Measurements from ENCODE around the gene DUSP5.

DUSP5 gene

DNA sequence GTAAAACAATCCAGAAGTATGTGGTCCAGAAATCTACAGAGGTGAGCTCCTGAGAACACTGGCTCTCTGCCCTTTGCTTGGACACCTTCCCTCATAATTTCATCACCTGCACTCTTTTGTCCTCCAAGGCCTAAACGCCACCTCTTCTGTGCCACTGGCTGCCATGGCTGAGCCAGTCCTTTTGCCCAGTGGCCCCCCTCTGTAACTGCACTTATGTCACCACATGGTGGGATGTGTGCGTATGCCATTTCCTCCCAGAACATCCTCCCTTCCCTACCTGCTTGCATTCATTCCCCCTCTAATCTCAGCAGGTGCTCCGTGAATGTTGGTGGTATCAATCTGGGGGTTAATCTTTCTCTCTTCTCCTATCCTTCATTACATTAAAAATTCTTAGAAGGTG, 17.3 kb upstream of the DUSP5 start:
- no peak for DNase-seq (ENCODE audit: low spot score)

DNA sequence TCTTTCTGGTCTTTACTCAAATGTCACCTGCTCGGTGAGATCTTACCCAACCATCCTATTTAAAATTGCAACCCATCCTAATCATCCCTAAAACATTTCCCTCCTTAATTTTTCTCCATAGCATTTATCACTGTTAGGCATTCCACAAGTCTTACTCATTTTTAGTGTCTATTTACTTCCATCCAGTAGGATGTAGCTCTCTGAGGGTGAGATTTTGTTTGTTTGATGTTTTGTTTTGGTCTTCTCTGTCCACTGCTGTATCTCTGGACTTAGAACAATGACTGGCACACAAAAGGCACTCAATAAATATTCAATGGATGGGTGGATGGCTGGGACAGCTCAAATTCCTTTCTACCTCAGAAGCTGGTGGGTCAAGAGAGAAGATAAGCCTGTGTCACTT, 15.8 kb upstream of the DUSP5 start:
- DNase-seq (ENCODE audit: low spot score), result no peak

DNA sequence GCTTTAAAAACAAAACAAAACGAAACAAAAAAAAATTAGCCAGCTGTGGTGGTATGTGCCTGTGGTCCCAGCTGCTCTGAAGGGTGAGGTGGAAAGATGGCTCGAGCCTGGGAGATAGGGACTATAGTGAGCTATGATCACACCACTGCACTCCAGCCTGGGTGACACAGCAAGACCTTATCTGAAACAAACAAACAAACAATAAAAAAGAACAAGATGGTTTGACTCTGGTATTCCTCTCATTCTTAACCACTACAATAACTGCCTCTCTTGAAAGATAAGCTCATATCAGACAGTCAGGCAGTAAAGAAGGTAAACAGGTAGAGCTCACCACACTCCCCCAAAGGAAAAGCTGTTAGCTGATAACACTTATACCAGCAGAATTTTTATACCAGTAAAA, 14.1 kb upstream of the DUSP5 start:
- no peak for DNase-seq (ENCODE audit: low spot score)

DNA sequence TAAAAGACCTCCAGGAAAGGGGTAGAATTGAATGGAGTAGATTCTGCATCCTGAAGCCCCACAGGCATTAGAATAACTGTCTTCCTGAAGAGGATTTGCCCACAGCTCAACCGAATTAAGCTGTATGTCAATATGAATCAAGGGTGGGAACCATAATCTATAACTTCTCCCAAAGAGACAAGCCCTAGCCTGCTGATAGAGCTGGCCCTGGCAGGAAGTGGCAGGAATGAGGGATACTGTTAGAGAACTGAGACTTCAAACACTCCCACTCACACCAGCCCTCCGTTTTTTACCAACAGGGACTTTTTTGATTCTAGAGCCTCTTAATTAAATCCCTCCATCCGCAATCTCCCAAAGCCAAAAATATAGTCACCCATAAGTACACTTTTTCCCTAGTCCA, 12.2 kb upstream of the DUSP5 start:
- no peak for DNase-seq (ENCODE audit: low spot score)

DNA sequence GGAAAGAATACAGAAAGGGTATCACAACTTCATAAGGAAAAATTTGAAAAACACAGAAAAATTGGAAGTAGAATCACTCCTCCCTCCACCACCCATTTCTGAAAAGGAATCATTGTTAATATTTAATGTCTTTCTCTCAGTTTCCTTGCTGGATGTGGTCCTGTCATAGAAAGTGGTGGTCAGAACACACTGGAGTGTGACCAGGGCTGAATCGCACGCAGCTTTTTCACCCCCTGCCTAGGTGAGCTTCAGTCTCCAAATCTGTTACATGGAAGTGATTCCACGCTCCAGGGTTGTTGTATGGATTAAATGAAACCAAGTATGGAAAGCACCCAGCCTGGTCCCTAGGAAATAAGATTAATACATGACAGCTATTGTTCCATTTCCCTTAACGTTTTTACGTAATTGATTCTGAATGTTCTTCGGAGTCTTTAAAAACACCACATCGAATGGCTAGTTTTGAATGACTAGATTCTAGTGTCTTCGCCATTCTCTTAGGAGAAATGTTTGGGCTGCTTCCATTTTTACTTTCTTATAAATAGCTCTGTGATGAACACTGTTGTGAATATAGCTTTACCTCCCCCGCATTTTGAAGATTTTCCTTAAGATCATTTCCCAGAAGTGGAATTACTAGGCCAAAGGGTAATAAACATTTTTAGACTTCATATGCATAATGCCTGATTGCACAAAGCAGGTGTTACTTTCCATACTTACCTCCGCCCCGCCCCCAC, 10.9 kb upstream of the DUSP5 start:
- DNase-seq (ENCODE audit: low spot score), result no peak

DNA sequence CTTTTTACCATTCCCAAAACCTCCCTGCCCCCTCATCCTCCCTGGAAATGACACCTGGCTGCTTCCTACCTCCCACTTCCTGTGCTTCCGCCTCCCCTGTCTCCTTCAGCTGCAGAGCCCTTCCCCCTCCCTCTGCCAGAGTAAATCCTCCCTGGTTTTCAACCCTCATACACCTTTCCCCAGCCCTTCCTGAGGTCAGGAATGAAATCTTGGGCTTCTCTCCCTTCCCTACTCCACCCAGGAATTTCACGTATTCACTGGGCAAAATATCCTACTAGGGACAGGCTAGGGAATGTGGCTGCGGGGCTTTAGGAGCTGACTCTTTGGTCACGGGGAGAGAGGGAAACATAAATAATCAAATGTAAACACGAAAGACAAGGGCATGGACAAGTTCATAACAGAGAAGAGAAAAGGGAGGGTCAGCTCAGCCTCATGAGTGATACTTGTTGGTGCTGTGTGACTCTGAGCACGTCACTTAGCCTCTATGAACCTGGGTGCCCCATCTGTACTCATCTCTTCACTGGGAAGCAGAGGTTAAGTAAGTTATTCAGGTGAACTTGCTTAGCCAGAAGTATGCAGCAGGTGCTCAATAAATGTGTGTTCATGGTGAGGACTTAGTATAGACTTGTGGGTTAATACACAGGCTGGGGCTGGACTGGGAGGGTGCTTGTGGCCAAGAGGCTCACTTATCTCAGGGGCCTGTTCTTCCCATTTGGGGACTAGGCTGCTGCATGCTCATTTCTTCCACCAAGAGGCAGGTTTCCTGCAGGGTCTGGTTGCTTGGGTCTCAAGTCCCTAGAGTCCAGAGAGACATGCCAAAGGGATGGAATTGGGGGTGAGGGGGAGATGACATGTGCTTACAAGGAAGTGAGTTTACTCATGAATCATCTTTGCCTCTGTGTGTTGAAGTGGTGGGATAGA, 10.0 kb upstream of the DUSP5 start:
- no peak for DNase-seq (ENCODE audit: low spot score)

DNA sequence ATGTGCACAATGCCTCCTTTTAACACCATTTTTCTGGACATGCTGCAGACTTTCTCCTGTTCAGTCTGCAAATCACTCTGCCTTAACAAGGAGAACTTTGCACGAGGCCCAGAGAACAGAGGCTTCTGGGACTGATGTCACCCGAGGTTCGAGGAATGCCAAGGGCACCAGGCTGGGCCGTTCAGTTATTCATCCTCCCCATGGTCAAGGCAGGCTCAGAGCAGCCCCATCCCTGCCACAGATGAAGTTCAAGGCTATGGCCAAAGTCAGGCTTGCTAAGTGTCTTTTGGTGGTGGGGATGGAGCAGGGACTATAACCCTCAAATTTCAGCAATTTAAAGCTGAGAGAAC, 9.4 kb upstream of the DUSP5 start:
- DNase-seq (ENCODE audit: low spot score), result no peak

DNA sequence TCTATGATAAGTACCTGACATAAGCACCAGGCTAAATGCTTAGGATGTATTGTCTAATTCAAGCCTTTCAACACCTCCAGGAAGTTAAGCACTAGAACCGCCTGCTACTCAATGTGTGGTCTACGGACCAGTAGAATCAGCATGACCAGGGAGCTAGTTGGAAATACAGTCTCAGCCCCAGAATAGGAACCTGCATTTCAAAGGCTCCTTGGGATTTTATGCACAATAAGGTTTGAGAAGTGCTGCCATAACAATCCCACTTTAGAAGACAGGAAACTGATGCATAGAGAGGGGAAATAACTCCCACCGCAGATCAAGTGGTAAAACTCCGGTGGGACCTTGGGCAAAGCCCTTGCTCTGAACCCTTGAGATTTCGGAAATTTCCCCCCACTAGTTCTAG, 8.8 kb upstream of the DUSP5 start:
- no peak for DNase-seq (ENCODE audit: low spot score)

DNA sequence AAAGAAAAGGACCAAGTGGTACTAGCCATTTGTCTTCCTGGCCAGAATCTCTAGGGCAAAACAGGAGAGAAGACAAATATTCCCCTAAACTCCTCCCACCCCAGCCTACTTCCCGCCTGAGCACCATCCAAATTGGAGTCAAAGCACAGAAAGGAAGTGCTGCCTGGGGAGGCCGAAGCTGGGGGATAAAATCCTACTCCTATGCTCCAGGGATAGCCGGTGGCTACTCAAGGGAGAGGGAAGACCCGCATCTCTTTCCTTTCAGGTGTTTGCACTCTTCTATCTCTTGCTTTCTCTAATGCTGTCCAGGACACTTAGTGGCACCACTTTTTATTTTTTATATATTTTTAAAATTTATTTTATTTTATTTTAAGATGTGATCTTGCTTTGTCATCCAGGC, 7.1 kb upstream of the DUSP5 start:
- DNase-seq (ENCODE audit: low spot score), result no peak

DNA sequence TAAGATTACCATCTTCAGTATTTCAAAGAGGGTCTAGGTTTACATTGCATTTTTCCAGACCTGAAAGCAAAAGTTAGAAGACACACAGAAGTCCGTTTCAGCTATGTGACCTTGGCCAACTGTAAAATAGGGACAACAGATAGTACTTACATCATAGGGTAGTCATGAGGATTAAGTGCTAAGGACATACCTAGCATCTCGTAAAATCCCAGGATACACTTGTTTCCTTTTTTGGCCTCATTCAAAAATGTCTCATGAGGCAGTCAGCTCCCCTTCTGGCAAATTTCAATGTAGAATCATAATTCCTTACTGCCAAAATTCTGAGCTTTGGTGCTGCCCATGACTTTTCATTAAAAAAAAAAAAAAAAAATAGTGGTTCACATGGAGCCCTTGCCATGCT, 6.4 kb upstream of the DUSP5 start:
- DNase-seq (ENCODE audit: low spot score), result no peak

DNA sequence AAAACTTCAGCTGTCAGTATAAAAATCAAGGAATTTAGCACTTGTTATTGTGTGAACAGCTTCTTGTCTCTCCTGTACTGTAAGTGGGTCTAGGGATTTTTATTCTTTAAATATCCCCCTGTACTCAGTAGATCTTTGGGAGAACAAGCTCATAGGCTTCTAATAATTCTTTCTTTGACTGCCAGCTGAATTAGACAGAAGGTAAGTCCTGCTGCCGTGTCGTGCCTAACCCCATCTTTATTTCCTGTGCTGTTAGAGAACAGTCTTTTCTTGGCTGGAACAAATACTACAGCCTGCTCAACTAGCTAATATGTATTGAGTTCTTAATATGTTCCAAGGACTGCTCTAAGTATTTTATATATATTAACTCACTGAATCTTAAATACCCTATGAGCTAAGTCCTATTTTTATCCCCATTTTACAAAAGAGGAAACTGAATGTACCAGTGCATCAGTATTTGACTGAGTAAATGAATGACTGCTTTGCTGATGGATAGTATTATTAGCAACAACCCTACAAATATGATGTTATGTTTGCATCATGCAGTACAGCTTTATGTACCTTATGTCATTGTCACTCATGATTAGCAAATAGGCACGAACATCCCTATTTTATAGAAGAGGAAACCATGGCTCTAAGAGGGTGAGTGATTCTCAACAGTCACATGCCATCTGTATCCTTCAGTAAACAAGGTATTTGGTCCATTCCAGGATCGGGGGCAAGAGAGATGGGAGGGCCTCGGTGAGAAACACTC, 5.5 kb upstream of the DUSP5 start:
- DNase-seq (ENCODE audit: low spot score), result no peak

DNA sequence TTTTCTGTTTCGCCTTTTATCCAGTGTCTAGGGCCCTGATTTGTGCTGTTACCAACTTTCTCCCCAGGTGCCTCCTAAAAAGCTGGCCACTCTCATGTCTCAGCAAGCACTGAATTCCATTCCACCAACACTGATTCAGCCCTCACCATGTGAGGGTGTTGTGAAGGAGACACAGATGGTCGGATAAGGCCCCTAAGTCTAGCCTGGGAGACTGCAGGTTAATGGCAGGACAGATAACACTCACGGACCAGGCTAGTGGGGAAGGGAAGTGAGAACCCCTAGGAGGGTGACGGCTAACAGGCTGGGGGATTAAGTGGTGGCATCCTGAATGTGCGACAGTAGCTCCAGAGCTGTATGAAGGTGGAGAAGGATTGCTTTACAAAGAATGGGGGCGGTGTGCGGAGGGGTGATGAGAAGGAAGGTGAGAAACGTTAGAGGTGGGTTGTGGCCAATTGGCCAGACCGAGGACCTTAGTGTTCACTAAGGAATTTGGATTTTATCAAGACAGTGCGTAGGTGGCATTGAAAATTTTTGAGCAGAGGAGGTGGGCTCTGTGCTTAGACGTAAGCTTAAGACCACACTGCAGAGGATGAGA, 3.8 kb upstream of the DUSP5 start:
- no peak for DNase-seq (ENCODE audit: low spot score)

DNA sequence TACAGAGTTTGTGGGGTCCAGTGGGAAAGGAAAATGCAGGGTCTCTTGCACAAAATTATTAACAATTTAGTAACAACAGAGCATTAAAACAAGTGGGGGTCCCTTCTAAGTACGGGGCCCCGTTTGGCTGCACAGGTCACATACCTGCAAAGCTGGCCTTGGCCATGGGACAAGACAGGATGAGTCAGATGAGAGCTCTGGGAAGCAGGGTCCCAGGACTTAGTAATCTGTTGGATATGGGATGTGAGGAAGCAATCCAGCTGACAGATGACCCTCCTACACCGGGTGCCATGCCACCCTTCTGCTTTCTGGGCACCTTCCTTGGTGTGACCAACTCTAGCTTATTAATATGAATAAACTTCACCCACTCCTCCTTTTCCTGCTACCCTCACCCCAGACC, 3.2 kb upstream of the DUSP5 start:
- DNase-seq (ENCODE audit: low spot score), result no peak

DNA sequence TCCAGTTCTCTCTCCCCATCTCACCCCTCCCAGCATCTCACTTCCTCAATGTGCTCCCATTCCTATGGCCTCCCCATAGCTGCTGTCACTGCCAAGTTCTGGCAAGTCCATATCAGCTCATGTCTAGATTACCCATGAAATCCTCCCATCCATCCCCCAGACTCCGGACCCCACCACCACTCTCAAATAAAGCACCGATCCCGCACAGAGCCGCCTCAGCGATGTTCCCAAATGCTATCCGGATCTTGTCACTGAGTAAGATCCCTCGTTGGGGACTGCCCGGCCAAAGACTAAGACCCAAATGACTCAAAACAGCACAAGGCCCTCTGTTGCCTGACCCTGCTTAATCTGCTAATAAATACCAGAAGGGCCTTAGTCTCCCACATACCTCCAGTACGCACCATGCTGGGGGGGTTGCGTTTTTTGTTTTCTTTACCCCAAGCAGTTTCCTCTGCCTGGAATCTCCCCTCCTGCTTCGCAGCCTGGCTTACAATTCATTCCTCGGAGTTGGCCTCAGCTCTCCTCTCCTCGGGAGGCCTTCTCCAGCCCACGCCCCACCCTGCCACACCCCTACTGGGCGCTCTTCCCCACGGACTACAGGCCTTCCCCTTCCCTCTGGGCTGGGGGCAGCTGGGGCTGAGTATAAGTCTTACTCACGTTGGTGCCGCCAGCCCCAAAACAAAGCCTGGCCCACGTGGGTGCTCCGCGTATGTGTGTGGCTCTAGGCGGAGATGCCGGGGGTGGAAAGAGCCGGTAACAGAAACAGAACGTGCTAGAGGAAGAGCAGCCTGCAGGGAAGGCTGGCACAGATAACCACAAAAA, 1.8 kb upstream of the DUSP5 start:
- DNase-seq (ENCODE audit: low spot score), result peak; percentile 59

DNA sequence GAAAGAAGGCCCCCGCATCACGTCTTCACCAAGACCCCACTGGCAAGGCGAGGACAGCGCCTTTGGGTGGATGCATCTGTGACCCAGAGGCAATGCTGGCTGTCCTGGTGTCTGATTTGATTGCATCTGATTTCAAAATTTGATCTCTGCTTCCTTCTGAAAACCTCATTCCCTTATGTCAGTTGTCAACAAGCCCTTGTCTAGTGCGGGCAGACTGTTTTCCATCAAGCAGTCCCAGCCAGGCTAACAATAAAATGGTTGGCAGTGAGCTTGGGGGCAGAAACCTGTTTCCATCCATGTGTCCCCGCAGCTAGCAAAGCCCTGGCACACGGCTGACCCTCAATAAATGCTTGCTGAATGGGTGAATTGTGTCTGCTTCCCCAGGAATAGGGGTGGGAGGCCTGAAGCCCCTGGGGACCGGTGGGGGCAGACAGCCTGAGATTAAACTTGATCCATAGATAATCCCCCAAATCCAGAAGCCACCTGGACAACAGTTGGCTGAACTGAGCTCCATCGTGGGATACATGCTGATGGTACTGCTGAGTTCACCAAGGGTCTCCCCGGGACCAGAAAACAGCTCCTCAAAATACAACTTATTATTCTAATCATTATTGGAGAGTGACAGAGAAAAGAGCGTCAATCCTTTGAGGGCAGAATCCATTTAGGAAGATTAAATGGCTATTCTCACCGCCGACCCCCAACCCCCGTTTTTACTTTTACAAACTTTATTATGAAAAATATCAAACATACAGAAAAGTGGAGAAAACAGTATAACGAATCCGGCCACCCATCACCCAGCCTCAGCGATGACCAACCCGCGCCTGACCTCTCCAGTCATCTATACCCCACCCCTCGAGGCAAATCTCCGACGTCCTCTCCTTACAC, 912 bp upstream of the DUSP5 start:
- no peak for DNase-seq (ENCODE audit: low spot score)

DNA sequence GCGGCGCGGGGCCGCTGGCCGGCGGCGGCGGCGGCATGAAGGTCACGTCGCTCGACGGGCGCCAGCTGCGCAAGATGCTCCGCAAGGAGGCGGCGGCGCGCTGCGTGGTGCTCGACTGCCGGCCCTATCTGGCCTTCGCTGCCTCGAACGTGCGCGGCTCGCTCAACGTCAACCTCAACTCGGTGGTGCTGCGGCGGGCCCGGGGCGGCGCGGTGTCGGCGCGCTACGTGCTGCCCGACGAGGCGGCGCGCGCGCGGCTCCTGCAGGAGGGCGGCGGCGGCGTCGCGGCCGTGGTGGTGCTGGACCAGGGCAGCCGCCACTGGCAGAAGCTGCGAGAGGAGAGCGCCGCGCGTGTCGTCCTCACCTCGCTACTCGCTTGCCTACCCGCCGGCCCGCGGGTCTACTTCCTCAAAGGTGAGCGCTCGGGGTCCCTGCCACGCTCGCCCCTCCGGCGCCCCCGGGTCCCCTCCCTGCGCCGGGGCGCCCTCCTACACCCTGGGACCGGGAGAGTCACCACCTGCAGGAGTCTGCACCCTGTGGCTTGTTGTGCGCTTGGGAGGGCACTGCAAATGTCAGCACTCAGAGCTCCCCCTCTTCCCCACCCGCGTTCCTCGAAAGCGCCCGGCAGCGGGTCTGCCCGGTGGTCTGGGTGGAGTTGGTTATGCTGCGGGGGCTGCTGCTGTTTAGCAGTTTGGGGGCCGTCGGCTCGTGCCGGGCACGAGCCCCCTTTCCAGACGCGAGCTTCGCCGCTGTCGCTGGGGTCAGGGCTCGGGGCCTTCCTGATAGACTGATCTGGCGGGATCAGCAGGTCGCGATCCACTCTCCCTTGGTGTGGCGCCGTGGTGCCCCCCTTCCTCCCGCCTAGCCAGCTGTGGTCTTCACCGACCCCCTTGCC, 627 bp downstream of the DUSP5 start:
- peak; percentile 75 for DNase-seq (ENCODE audit: low spot score)

DNA sequence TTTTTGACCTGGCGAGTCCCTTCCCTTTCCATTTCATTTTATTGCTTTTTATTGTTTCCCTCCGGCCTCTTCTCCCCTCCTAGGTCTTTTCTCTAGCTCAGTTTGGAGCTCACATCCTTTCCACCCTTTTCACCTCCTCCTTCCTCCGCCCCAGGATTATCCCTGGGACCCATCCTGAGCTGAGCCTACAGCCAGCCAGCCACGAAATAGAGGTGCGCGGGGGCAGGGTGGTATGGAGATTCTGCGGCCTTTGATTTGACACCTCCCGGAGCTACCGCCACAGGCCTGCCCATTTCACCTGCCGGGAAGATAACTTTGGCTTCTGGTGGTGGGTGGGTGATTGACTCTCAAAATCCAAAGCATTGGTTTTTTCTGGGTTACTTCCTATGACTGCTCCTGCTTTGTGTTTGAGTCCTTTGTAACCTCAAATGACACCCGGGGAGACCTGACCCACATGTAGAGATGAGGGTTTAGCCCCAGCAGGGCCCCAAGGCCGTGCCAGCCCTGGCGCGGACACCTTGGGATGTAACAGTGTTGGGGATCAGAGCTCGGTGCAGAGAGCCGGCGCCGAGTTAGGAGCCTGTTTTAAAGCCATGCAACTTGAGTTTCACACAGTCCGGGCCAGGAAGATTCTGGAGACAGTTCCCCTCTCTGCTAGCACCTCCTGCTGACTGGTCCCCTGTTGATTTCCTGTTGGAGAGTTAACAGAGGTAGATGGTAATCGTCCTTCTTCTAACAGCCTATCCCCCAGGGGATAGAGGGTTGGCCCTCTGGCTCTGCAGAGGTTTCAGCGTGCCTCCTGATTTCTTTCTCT, 1.5 kb downstream of the DUSP5 start:
- DNase-seq (ENCODE audit: low spot score), result peak; percentile 57

DNA sequence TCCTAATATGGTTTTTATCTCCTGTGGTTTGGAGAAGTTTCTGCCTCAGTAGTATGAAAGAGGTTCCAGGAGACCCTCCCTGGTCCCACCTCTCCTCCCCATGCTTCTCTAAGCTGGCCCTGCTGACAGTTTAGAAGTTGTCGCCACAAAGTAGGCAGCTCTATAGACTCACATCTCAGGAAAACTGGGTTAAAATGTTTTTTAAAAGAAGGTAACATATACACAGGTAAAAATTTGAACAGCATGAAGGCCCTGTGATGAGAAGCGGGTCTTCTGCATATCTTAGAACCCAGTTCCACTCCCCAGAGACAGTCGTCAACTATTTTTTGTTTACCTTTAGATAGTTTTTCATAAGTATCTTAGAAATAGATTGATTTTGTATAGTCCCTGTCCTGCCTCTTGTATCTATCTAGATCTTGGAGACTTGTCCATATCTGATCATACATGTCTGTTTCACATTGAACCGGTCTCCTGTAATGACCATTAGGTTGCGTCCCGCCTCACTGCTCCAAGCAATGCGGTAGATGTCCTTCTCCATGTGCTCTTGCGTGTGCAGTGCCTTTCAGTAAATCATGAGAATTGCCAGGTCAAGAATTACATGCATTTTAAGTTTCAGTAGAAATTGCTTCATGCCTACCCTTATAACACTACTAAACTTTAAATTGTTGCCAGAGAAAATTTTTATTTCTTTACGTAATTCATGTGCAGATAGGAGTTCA, 2.2 kb downstream of the DUSP5 start:
- DNase-seq (ENCODE audit: low spot score), result no peak

All from ecto neural progenitor cell (in vitro differentiated cells).